Stomach smooth muscle (tissue), 2 donors: ENCODE measurements around the gene GPR78.

Source experiments
- H3K27ac ChIP-seq: one replicate; pipeline ENCODE4 v1.7.0; 2013; ENCODE audit warnings: mild to moderate bottlenecking, low read length, inconsistent platforms
- H3K27me3 ChIP-seq, 2 donors: one replicate each; pipeline ENCODE4 v1.7.0; 2013; ENCODE audit warnings: low read length in 2 of 2; ENCODE audit not compliant: insufficient read depth in 2 of 2, control insufficient read depth in 1 of 2
- H3K36me3 ChIP-seq, 2 donors: one replicate each; pipeline ENCODE4 v1.7.0; 2013; ENCODE audit warnings: low read length in 2 of 2; ENCODE audit not compliant: control insufficient read depth in 2 of 2, insufficient read depth in 2 of 2
- H3K4me1 ChIP-seq: one replicate; pipeline ENCODE4 v1.7.0; 2013; ENCODE audit warnings: low read length; ENCODE audit not compliant: control insufficient read depth, insufficient read depth
- H3K4me3 ChIP-seq, 2 donors: one replicate each; pipeline ENCODE4 v1.7.0; 2013; ENCODE audit warnings: low read length in 2 of 2
- H3K9ac ChIP-seq, 2 donors: one replicate each; pipeline ENCODE4 v1.7.0; 2013; ENCODE audit warnings: low read length in 2 of 2, mild to moderate bottlenecking in 1 of 2
- H3K9me3 ChIP-seq, 2 donors: one replicate each; pipeline ENCODE4 v1.7.0; 2013; ENCODE audit warnings: low read length in 2 of 2; ENCODE audit not compliant: control insufficient read depth in 2 of 2
- donor health status: healthy.
- donor health status: Pancreatic carcinoma.

Gene GPR78

GRCh38 chr4:8579526-8580320 is 469 bp upstream of the GPR78 start:
- H3K36me3 ChIP-seq: no peaks in the 10 kb centered on the region
- H3K4me3 ChIP-seq: no peak overlapping the region
- no peaks in the 10 kb centered on the region for H3K4me1 ChIP-seq
- H3K27ac ChIP-seq: no peak overlapping the region
- no peak overlapping the region for H3K9ac ChIP-seq
- H3K27me3 ChIP-seq: peaks cover 18 to 28% of the 10 kb centered on the region in 2 donors
- H3K9me3 ChIP-seq: no peaks in the 10 kb centered on the region

GRCh38 chr4:8581094-8581861 is 1.1 kb downstream of the GPR78 start:
- Histone ChIP-seq H3K27me3 (peaks cover 22 to 37% of the 10 kb centered on the region in 2 donors), H3K4me3 (no peak overlapping the region), H3K9ac (no peak overlapping the region), H3K4me1 (no peaks in the 10 kb centered on the region), H3K36me3 (no peaks in the 10 kb centered on the region), H3K27ac (no peak overlapping the region), H3K9me3 (no peaks in the 10 kb centered on the region)

- Histone ChIP-seq H3K9me3 (no peaks in the 10 kb centered on the region), H3K4me3 (no peak overlapping the region), H3K27ac (no peak overlapping the region), H3K36me3 (no peaks in the 10 kb centered on the region), H3K4me1 (no peaks in the 10 kb centered on the region), H3K27me3 (peaks cover 25 to 41% of the 10 kb centered on the region in 2 donors), H3K9ac (no peak overlapping the region)
Measured at GRCh38 chr4:8582016-8582415, 1.8 kb downstream of the GPR78 start.

- no peaks in the 10 kb centered on the region for H3K4me1 ChIP-seq
- H3K9me3 ChIP-seq: no peaks in the 10 kb centered on the region
- peaks cover 29 to 45% of the 10 kb centered on the region in 2 donors for H3K27me3 ChIP-seq
- H3K27ac ChIP-seq: no peak overlapping the region
- no peak overlapping the region for H3K9ac ChIP-seq
- H3K36me3 ChIP-seq: no peaks in the 10 kb centered on the region
- H3K4me3 ChIP-seq: no peak overlapping the region
Measured at GRCh38 chr4:8582436-8582835, 2.2 kb downstream of the GPR78 start.

- H3K27me3 ChIP-seq: peaks cover 30 to 48% of the 10 kb centered on the region in 2 donors
- no peak overlapping the region for H3K27ac ChIP-seq
Measured at GRCh38 chr4:8582941-8583654, 2.9 kb downstream of the GPR78 start.

GRCh38 chr4:8583655-8584025 is 3.4 kb downstream of the GPR78 start:
- H3K4me3 ChIP-seq: no peak overlapping the region
- H3K27ac ChIP-seq: no peak overlapping the region
- H3K4me1 ChIP-seq: no peaks in the 10 kb centered on the region
- H3K9me3 ChIP-seq: no peaks in the 10 kb centered on the region
- peaks cover 28 to 50% of the 10 kb centered on the region in 2 donors for H3K27me3 ChIP-seq
- no peaks in the 10 kb centered on the region for H3K36me3 ChIP-seq
- H3K9ac ChIP-seq: no peak overlapping the region

More at GRCh38 chr4:8582941-8583654, 2.9 kb downstream of the GPR78 start:
- Histone ChIP-seq H3K4me1 (no peaks in the 10 kb centered on the region), H3K9ac (no peak overlapping the region), H3K9me3 (no peaks in the 10 kb centered on the region), H3K4me3 (no peak overlapping the region), H3K36me3 (no peaks in the 10 kb centered on the region)

- Histone ChIP-seq H3K36me3 (no peaks in the 10 kb centered on the region), H3K9ac (no peak overlapping the region), H3K27me3 (peaks cover 27 to 48% of the 10 kb centered on the region in 2 donors), H3K9me3 (no peaks in the 10 kb centered on the region), H3K4me3 (no peak overlapping the region), H3K27ac (no peak overlapping the region), H3K4me1 (no peaks in the 10 kb centered on the region)
Measured at GRCh38 chr4:8585186-8585585, 5.0 kb downstream of the GPR78 start.

- Histone ChIP-seq H3K27me3 (peaks cover 31 to 49% of the 10 kb centered on the region in 2 donors), H3K9me3 (no peaks in the 10 kb centered on the region), H3K27ac (no peak overlapping the region), H3K36me3 (no peaks in the 10 kb centered on the region), H3K4me1 (no peaks in the 10 kb centered on the region), H3K9ac (no peak overlapping the region), H3K4me3 (no peak overlapping the region)
Measured at GRCh38 chr4:8585721-8586212, 5.6 kb downstream of the GPR78 start.

GRCh38 chr4:8586246-8586645 is 6.1 kb downstream of the GPR78 start:
- Histone ChIP-seq H3K27ac (no peak overlapping the region), H3K9me3 (no peaks in the 10 kb centered on the region), H3K27me3 (peaks cover 31 to 47% of the 10 kb centered on the region in 2 donors), H3K4me1 (no peaks in the 10 kb centered on the region), H3K4me3 (no peak overlapping the region), H3K36me3 (no peaks in the 10 kb centered on the region), H3K9ac (no peak overlapping the region)

GRCh38 chr4:8586671-8587468 is 6.7 kb downstream of the GPR78 start:
- Histone ChIP-seq H3K4me1 (no peaks in the 10 kb centered on the region), H3K27ac (no peak overlapping the region), H3K4me3 (no peak overlapping the region), H3K27me3 (peaks cover 29 to 47% of the 10 kb centered on the region in 2 donors), H3K9ac (no peak overlapping the region), H3K36me3 (no peaks in the 10 kb centered on the region), H3K9me3 (no peaks in the 10 kb centered on the region)
